NT2/D1 (cell line): ENCODE measurements around the gene MUTYH.

Experiments
- SUZ12 ChIP-seq: IDR thresholded peaks from 2 replicates; pipeline ENCODE4 v1.6.1; 2011; ENCODE audit not compliant: insufficient read length, insufficient read depth; ENCODE audit errors: extremely low read depth
- YY1 ChIP-seq: IDR thresholded peaks from 2 replicates; pipeline ENCODE4 v1.6.1; 2011; ENCODE audit not compliant: insufficient read length, insufficient read depth
- ZNF274 ChIP-seq: IDR thresholded peaks from 2 replicates; pipeline ENCODE4 v1.6.1; 2011; ENCODE audit warnings: mild to moderate bottlenecking, low read depth, low read length

- TF ChIP-seq YY1, result no peak
- no peak for TF ChIP-seq SUZ12
- no peak for TF ChIP-seq ZNF274
These were observed 24.8 kb upstream of the MUTYH start for GRCh38 chr1:45365051-45365450.
